HG03139 (cell line): ENCODE results near the gene CTSZ.
A peak's percentile ranks its signal among the peaks of the same experiment; 100 is the strongest.
"Not testable (repeated sequence)": the region's sequence is repeated elsewhere in the genome, so short reads cannot be mapped to it uniquely, and the experiment has no call there.

ENCODE experiments used
- ATAC-seq: cut with Tn5 transposase; IDR thresholded peaks from one replicate; pipeline ENCODE4 v1.9.1; 2021; ENCODE audit not compliant: unreplicated experiment

The CTSZ gene

DNA sequence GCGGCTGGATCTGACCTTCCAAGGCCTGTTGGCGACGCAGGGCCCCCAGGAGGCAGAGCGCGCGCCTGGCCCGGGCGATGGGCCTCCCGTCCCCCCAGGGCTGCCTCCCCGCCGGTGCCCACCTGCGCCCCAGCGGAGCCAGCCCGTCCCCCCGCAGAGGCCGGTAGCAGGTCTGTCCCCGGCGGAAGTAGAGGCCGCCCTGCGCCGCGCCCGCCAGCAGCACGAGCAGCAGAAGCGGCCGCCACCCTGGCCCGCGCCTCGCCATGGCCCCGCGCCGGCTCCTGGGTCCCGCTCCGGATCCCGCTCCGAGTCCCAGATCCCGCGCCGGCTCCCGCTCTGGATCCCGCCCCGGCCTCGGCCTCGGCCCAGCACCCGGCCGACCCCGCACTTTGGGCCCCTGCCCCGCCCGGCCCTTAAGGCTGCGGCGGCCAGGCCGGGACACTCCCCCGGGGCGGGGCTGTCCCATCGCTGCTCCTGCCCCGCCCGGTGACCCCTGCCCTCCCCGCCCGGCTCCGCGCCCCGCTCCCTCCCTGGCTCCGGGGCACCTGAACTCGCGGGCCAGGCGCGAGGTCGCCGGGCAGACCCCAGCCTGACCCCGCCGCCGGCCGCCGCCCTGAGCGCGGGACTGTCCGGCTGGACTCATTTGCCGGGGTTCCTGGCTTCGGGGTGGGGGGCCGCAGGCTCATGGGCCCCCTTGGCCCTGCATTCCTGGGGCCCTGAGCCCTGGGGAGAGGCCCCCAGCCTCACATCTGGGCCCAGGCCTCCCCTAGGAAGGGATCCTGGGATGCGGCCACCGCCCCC, at the start of gene CTSZ:
Gene CTSZ, minus strand, starts transcription at position 391 of the 801 bp plus-strand sequence. Its CDS starts 126 bp downstream, at position 265.
- ATAC-seq: no peak

- ATAC-seq: no peak
Observed at GRCh38 chr20:59055302-59055701, 48.2 kb upstream of the CTSZ start.

- ATAC-seq: no peak
Observed at GRCh38 chr20:59051666-59052185, 44.7 kb upstream of the CTSZ start.

- ATAC-seq: no peak
Observed at GRCh38 chr20:59050437-59050836, 43.4 kb upstream of the CTSZ start.

- no peak for ATAC-seq
Observed at GRCh38 chr20:59048681-59049030, 41.6 kb upstream of the CTSZ start.

DNA sequence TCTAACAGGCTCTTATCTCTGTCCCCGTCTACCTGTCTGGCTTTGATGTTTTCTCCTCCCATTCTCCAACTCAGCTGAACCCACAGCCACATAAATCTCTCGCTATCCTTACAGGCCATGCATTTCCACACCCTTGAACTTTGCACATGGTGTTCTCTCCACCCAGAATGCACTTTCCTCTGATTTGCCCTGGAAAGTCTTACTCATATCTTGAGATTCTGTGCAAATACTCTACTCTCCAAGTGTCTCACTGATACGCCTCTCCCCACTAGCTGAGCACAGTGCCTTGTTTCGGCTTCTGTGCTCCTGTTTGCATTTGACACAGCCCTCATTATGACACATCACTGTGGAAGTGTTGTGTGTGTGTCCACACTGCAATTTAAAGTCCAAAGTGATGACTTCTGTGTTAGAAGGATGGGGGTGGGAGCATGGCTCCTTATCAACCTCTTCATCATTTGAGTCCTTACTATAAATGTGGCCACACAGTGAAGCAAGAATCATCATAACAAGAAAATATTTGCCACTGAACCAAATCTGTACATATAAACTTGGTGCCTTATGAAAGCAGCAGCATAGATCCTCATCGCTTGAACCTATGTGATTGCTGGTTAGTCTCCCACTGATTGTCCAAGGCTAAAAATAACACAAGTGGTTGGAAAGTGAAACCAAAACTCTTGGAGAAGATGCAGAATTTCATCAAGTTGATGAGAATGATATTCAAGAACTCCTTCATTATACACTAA, 41.1 kb upstream of the CTSZ start:
- ATAC-seq: no peak

GRCh38 chr20:59046862-59047261, 39.8 kb upstream of the CTSZ start:
- no peak for ATAC-seq

DNA sequence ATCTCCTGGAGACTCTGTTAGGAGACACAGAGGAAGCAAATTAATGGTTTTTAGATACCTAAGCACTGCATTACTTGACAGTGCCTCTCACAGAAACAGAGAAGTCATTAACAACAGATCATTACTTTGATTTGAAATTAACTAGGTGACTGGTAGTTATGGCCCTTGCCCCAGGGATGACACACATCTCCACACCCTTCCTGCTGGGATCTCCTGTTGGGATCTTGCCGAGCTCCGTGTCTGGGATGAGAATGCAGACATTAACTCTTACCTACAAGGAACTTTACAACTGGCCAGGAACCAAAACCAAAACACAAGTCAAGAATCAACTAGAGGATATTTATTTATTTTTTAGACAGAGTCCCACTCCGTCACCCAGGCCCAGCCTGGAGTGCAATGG, 37.7 kb upstream of the CTSZ start:
- ATAC-seq: no peak

DNA sequence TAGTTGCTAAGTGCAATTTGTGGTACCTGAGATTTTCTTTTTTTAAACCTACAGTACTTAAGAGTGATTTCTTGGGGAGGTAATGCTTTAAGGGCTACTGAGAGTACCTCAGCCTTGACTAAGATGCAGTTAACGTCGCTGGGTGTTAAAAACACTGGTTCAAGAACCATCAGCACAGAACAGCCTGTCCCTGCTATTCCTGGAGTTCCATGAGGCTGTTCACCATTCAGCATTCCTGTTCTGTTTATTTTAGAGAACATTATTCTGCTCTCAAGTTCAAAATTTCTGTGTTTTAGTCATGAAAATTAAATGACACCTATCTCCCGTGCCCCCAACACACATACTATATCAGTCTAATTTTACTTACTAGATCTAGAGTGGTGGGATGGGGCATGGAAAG, 37.2 kb upstream of the CTSZ start:
- no peak for ATAC-seq

- ATAC-seq: no peak
Observed at GRCh38 chr20:59043698-59044097, 36.6 kb upstream of the CTSZ start.

- ATAC-seq: peak; percentile 88
Observed at GRCh38 chr20:59042796-59043631, 36.0 kb upstream of the CTSZ start.

DNA sequence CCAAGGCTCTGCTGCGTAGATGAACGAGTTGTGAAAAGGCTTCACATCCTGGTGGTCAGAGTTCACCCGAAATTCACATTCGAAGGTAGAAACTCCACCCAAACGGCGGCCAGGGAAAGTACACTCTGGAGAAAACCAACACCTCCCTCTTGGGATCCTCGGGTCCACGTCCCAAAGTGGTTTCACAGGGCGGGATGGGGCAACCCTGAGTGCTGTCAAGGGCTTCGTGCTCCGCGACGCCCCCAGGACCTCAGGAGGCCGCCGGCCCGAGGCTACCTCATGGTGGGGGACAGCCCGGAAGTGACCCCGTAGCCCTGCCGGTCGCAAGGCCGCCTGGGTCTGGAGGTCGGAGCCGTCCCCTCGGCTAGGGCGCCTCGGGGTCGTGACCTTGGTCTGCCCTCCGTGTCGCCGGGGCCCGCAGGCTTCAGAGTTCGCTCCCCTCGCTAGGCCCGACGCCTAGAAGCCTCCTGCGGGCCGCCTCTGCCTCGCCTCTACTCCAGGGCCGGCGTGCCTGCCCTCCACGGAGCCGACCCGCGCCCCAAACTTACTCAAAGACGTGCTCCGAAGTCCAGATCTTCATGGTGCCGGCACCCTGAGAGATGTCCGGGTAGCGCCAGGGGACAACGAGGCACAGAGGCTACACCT, 35.2 kb upstream of the CTSZ start, which contains the start of gene PRELID3B:
Gene PRELID3B, minus strand, starts transcription at position 636 of the 645 bp plus-strand sequence. Its CDS starts 56 bp downstream, at position 580.
- ATAC-seq: peak; percentile 35

DNA sequence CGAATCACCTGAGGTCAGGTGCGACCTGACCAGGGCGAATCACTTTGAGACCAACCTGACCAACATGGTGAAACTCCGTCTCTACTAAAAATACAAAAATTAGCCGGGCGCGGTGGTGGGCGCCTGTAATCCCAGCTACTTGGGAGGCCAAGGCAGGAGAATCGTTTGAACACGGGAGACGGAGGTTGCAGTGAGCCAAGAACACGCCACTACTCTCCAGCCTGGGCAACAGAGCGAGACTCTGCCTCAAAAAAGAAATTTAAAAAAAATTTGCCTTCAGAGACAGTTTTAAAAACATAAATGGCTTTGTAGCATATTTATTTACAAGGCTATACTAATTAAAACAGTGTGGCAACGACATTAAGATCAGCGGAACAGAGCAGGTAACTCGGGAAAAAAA, 34.4 kb upstream of the CTSZ start:
- ATAC-seq: not testable (repeated sequence)

- ATAC-seq: no peak
Observed at GRCh38 chr20:59040667-59041066, 33.6 kb upstream of the CTSZ start.

GRCh38 chr20:59039233-59039632, 32.2 kb upstream of the CTSZ start:
- no peak for ATAC-seq

DNA sequence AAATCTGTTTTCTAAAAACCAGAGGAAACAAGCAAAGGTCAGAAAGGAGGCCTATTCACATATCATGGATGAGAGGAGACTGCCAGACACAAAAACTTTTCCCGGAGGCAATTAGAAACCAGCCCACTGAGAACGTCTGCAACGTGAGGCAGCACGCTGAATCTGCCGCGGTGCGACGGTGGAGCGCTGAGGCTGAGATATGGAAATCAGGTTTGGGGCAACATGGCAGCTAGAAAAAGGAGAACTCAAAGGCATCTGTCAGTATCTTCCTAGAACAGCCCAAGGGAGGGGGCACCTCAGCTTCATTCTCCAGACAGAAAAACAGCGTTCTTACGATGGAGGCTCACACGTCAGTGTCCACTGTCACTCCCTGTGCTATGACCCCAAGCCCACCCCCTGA, 30.3 kb upstream of the CTSZ start:
- no peak for ATAC-seq

GRCh38 chr20:59035381-59035780, 28.3 kb upstream of the CTSZ start:
- no peak for ATAC-seq

DNA sequence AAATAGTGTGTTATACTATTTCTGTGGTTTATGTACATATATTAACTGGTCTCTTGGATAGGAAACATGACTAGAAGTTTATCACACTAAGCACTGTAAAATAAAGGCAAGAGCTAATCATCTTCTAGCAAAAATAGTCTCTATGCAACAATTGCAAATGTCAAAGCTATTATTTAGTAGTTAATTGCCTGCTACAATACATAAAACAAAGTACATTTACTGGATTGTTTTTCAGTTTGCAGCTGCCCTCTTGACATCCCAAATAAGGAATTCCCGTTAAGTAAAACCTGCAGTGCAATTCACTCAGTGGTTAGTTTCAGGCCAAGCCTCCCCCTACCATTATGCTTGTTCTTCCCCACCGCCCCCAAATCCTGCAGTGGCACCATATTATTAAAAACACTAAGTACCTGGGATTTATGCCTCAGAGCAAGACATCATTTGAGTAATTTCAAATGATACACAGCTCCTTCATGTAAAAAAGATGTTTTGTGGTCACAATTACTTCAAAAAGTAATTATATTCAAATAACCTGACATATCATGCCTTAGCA, 26.6 kb upstream of the CTSZ start:
- ATAC-seq: no peak

DNA sequence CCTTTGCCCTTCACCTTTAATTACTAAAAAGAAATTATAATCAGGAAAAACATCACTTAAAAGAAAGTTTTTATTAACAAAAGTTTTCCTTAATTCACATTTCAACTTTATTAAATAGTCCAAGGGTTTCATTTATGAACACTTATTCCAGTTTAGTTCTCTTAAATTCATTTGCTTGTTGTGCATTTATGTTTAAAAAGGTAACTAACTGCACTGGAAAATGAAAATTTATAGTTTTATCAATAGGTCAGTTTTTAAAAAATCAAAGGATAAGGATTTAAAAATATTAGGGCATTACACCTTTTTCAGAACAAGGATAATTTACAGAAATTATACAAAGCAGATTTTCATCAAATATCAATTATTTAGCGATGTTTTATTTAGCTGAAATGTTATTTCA, 26.0 kb upstream of the CTSZ start:
- no peak for ATAC-seq

DNA sequence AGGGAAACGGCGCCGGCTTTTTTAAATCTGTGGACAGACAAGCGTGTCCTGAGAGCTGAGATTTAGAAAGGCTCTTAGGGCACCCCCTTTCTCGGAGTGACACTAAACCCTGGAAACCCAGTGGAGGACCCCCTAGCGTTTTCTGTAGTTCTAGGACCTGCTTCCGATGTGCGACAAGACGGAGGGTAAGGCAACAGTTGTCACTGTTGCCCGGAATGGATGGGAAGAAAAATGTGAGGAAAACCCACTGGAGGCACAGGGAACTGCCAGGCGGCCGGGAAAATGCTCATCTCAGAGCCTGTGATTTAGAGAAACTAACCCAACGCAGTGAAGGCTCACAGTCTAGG, 25.6 kb upstream of the CTSZ start:
- ATAC-seq: no peak
